Stomach (tissue), 19 donors: ENCODE measurements around the gene CT47B1. TPM values are rescaled to one million over a fixed set of nuclear protein-coding genes. Genes with fewer than 3 reads are reported as not detected.
"Not testable (repeated sequence)": the region's sequence is repeated elsewhere in the genome, so short reads cannot be mapped to it uniquely, and the experiment has no call there.

Experiments used
- DNase-seq, 2 donors: peaks; one replicate each; pipeline versions ENCODE4 v3.0.0 to v3.0.0-alpha.2; 2013 to 2019
- H3K27ac ChIP-seq, 5 donors: fragments of 200-600 bp in 4 of 5; sonication (generic) in 4 of 5; one replicate each; pipeline ENCODE4 v1.5.1; 2013 to 2019; ENCODE audit warnings: mild to moderate bottlenecking in 1 of 5, moderate library complexity in 1 of 5
- H3K27me3 ChIP-seq, 3 donors: fragments of 200-600 bp; sonication (generic); one replicate each; pipeline ENCODE4 v1.5.1; 2017 to 2019; ENCODE audit warnings: mixed run types in 1 of 3
- H3K36me3 ChIP-seq, 4 donors: fragments of 200-600 bp; sonication (generic); 1 replicate in 3 of 4; 2 replicates in 1 of 4; pipeline ENCODE4 v1.5.1; 2016 to 2019
- H3K4me1 ChIP-seq, 4 donors: fragments of 200-600 bp; sonication (generic); one replicate each; pipeline ENCODE4 v1.5.1; 2016 to 2019
- H3K4me3 ChIP-seq, 4 donors: fragments of 200-600 bp; sonication (generic) in 3 of 4; one replicate each; pipeline ENCODE4 v1.5.1; 2016 to 2019; ENCODE audit warnings: mild to moderate bottlenecking in 1 of 4
- H3K9me3 ChIP-seq, 4 donors: fragments of 200-600 bp; sonication (generic); one replicate each; pipeline ENCODE4 v1.5.1; 2016 to 2019
- CTCF ChIP-seq, 7 experiments: fragments of 450-650 bp in 4 of 7; fragments of 200-600 bp in 3 of 7; sonication (generic) in 3 of 7; IDR thresholded peaks; one replicate each; pipeline ENCODE4 v1.5.1; 2016 to 2019; ENCODE audit warnings: antibody characterized with exemption in 7 of 7, control low read depth in 2 of 7, mild to moderate bottlenecking in 1 of 7
- EP300 ChIP-seq: sonication (generic); formaldehyde crosslinking; IDR thresholded peaks from one replicate; pipeline ENCODE4 v1.6.1; 2017; ENCODE audit warnings: antibody characterized with exemption
- POLR2A ChIP-seq, 4 donors: fragments of 450-650 bp; IDR thresholded peaks; one replicate each; pipeline ENCODE4 v1.6.1; 2016; ENCODE audit warnings: antibody characterized with exemption in 4 of 4, control low read depth in 2 of 4, mild to moderate bottlenecking in 1 of 4, moderate library complexity in 1 of 4
- POLR2AphosphoS5 ChIP-seq, 3 donors: sonication (generic); formaldehyde crosslinking; IDR thresholded peaks; one replicate each; pipeline ENCODE4 v1.6.1; 2016; ENCODE audit warnings: antibody characterized with exemption in 3 of 3
- WGBS, 5 donors: extraction: QIAGEN DNeasy Blood & Tissue Kit in 3 of 5; methylation state at CpG; one replicate each; pipeline versions ENCODE4 v1.1.5 to v1.1.7; 2013 to 2018; 5-methylcytosine and 5-hydroxymethylcytosine counted together
- intact Hi-C: fragments of 100-400 bp; cut with DNase I; formaldehyde crosslinking; loops from one replicate; pipeline ENCODE4 v1.15.1; 2023; ENCODE audit warnings: low total_unique reads
- long read RNA-seq, 10 donors: transcript quantifications; one replicate each; lab custom pipeline, GENCODE V29; 2026
- polyA plus RNA-seq, 3 donors: library from polyadenylated mRNA; stranded (reverse); fragments of 200-250 nt; gene quantifications; one replicate each; pipeline ENCODE4 v1.2.3, GENCODE V29; 2013
- total RNA-seq, 5 donors: library from RNA; depleted of rRNA; stranded (reverse); fragments of >200 nt; gene quantifications; one replicate each; pipeline versions ENCODE4 v1.1.0 to v1.2.3, GENCODE V29; 2014 to 2016
- donor health status: healthy with polysubstance abuse.
- donor health status: Bipolar disorder and iron deficiency.
- donor health status: healthy.

CT47B1 gene
- total RNA-seq: not detected
- not detected for polyA plus RNA-seq
- long read RNA-seq, donor 1: 0 reads
- long read RNA-seq, donor 2: 0 reads
- long read RNA-seq, donor 3: 0 reads
- long read RNA-seq, donor 4: 0 reads
- long read RNA-seq, donor 5: 0 reads
- long read RNA-seq, donor 6: 0 reads
- long read RNA-seq, donor 7: 0 reads
- long read RNA-seq, donor 8: 0 reads
- long read RNA-seq, donor 9: 0 reads
- long read RNA-seq, donor 10: 0 reads

GRCh38 chrX:120875766-120876165 lies at the start of gene CT47B1:
CT47B1 (minus strand) TSS chrX:120875866; CDS start chrX:120875670, 196 bp downstream.
- H3K27ac ChIP-seq, intact Hi-C loops: not testable (repeated sequence)

GRCh38 chrX:120874678-120875557 lies 748 bp downstream of the CT47B1 start:
- intact Hi-C loops: no loop called here
- Histone ChIP-seq H3K9me3 (peaks cover 0 to 7% (median 0%) of the 10 kb centered on the region in 4 donors), H3K36me3 (no peaks in the 10 kb centered on the region), H3K4me3 (no peak overlapping the region), H3K4me1 (no peaks in the 10 kb centered on the region), H3K27me3 (no peaks in the 10 kb centered on the region), H3K27ac (no peak overlapping the region)
- TF ChIP-seq EP300: no peak
- DNase-seq: no peak
- WGBS, 5 donors: 93 to 98% (median 97%) methylated on average over 26 to 61 of the region's 61 CpGs

More at GRCh38 chrX:120875766-120876165, at the start of gene CT47B1:
- H3K36me3 ChIP-seq, H3K27me3 ChIP-seq, H3K9me3 ChIP-seq, DNase-seq, H3K4me1 ChIP-seq, H3K4me3 ChIP-seq: not testable (repeated sequence)
- WGBS, 5 donors: no CpG with 5 or more reads among the region's 7 CpGs

- Histone ChIP-seq H3K4me3 (no peak overlapping the region), H3K27ac (no peak overlapping the region), H3K36me3 (no peaks in the 10 kb centered on the region), H3K4me1 (no peaks in the 10 kb centered on the region), H3K27me3 (no peaks in the 10 kb centered on the region), H3K9me3 (no peaks in the 10 kb centered on the region)
- no peak for DNase-seq
- intact Hi-C loops: no loop called here
- 46 to 62% (median 54%) methylated on average over 2 to 4 of the region's 4 CpGs for WGBS, 5 donors
- no peak for TF ChIP-seq CTCF (IDR thresholded peaks at IDR 0.05)
- TF ChIP-seq EP300: no peak
- TF ChIP-seq POLR2A (IDR thresholded peaks at IDR 0.05): no peak
- TF ChIP-seq POLR2AphosphoS5 (IDR thresholded peaks at IDR 0.05): no peak
Measured at GRCh38 chrX:120857240-120857639, 18.4 kb downstream of the CT47B1 start.

GRCh38 chrX:120840827-120841226 lies 34.8 kb downstream of the CT47B1 start:
- intact Hi-C loops: no loop called here
- H3K4me3 ChIP-seq: no peak overlapping the region
- H3K36me3 ChIP-seq: no peaks in the 10 kb centered on the region
- no peak overlapping the region for H3K27ac ChIP-seq
- no peaks in the 10 kb centered on the region for H3K4me1 ChIP-seq
- H3K9me3 ChIP-seq: peaks cover 0 to 8% (median 2%) of the 10 kb centered on the region in 4 donors
- no peaks in the 10 kb centered on the region for H3K27me3 ChIP-seq
- TF ChIP-seq EP300 (no peak), POLR2A (IDR thresholded peaks at IDR 0.05) (no peak), POLR2AphosphoS5 (IDR thresholded peaks at IDR 0.05) (no peak), CTCF (IDR thresholded peaks at IDR 0.05) (no peak)
- DNase-seq: no peak
- WGBS, 5 donors: 41 to 71% (median 60%) methylated on average over 2 of the region's 2 CpGs

- Histone ChIP-seq H3K9me3 (peaks cover 0 to 6% (median 0%) of the 10 kb centered on the region in 4 donors), H3K4me3 (no peak overlapping the region), H3K4me1 (no peaks in the 10 kb centered on the region), H3K36me3 (no peaks in the 10 kb centered on the region), H3K27ac (no peak overlapping the region), H3K27me3 (no peaks in the 10 kb centered on the region)
- intact Hi-C loops: no loop called here
- no peak for TF ChIP-seq CTCF (IDR thresholded peaks at IDR 0.05)
- TF ChIP-seq POLR2AphosphoS5 (IDR thresholded peaks at IDR 0.05): no peak
- TF ChIP-seq EP300: no peak
- TF ChIP-seq POLR2A (IDR thresholded peaks at IDR 0.05): no peak
- no peak for DNase-seq
Measured at GRCh38 chrX:120839491-120839890, 36.2 kb downstream of the CT47B1 start.

GRCh38 chrX:120827213-120827612 lies 48.5 kb downstream of the CT47B1 start:
- H3K4me3 ChIP-seq, H3K27me3 ChIP-seq, H3K36me3 ChIP-seq, H3K4me1 ChIP-seq, DNase-seq, H3K27ac ChIP-seq, intact Hi-C loops, H3K9me3 ChIP-seq: not testable (repeated sequence)
- 78 to 100% (median 91%) methylated on average over 1 of the region's 1 CpG for WGBS, 5 donors
